HT1080 (cell line): ENCODE results near the gene SFTPA2. TPM values are rescaled to one million over a fixed set of nuclear protein-coding genes. Genes with fewer than 3 reads are reported as not detected.
"Not testable (repeated sequence)": the region's sequence is repeated elsewhere in the genome, so short reads cannot be mapped to it uniquely, and the experiment has no call there.

Experiments used
- DNase-seq: peaks from one replicate; pipeline ENCODE4 v3.0.0-alpha.2; 2015; ENCODE audit warnings: low read depth
- total RNA-seq: library from RNA; depleted of rRNA; stranded (reverse); fragments of >200 nt; shearing (Covaris generic); gene quantifications from 2 replicates; pipeline ENCODE4 v1.2.3, GENCODE V29; 2014

Gene SFTPA2
- total RNA-seq, 1 experiment from 2014 or later = not detected

GRCh38 chr10:79561257-79561656, 1.1 kb upstream of the SFTPA2 start:
- no peak for DNase-seq

GRCh38 chr10:79559726-79560125, 481 bp downstream of the SFTPA2 start:
- DNase-seq = peak; percentile 55

DNA sequence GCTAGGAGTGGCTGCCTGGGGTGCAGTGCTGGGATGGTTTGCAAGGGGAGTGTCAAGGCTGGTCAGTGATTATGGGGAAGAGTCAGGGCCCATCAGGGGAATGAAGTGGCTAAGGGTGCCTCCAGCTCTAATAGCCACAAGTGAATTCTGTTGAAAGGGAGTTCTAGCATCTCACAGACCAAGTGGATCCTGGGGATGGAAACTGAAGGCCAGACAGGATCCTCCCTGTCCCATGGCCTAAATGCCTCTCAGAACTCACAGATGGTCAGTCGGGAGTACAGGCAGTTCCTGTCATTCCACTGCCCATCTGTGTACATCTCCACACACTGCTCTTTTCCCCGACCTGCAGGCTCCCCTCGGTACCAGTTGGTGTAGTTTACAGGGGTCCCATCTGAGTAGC, 3.2 kb downstream of the SFTPA2 start:
- DNase-seq = not testable (repeated sequence)

DNA sequence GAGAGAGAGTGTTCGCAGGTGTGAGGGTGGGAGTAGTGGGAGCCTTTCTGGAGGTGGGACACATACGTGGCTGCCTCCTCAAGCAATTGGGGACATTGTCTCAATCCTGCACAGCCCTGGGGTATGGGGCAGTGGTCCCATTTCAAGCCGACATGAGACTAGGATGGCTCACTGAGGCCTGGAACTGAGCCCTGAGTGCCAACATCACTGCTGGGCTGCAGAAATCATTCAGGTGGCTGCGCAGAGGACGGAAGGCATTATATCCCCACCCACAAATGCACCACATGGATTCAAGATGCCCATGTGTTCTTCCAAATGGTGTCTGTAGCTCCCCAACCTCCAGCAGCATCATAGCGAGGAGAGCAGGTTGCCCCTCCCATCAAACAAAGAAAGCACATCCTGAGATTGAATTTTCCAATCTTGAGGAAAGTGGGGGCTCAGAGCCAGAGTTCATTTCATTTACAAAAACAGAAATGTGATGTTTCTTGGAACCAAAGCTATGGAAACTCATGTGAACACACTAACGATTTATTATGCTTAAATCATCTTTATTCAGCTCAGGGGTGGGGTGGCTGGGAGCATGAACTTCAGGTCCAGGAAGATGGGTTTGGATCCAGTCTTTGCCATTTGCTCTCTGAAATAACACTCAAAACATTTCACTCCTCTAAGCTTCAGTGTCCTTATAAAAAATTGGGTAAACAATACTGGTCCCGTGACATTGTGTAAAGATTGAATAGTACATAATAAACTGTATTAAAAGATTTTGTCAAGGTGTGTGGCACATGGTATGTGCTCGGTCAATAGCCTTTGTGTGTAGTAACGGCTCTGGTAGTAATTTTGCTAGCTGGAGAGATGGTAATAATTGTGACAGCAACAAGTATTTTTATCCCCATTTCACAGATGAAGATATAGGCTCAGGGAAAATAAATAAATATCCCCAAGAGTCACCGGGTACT, 4.6 kb downstream of the SFTPA2 start:
- no peak for DNase-seq

DNA sequence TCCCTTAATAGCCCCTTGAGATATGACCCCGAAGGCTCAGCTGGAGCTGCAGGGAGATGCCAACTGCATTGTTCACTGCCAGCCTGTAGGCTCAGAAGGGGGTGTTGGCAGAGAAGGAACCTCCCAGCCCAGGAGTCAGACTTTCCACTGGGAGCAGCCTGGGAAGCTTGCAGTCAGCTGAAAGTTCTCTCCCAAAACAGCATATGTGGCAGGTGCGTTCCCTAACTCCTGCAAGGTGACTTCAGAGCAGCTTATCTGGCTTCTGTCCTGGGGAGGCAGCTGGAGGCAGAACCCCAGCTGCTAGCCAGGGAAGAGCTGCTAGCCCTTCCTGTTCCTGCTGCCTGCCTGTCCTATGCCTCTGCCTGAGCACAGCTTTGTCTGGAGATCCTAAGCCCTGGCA, 8.1 kb downstream of the SFTPA2 start:
- DNase-seq = no peak

- DNase-seq = no peak
These were observed 12.2 kb downstream of the SFTPA2 start for GRCh38 chr10:79547973-79548372.

DNA sequence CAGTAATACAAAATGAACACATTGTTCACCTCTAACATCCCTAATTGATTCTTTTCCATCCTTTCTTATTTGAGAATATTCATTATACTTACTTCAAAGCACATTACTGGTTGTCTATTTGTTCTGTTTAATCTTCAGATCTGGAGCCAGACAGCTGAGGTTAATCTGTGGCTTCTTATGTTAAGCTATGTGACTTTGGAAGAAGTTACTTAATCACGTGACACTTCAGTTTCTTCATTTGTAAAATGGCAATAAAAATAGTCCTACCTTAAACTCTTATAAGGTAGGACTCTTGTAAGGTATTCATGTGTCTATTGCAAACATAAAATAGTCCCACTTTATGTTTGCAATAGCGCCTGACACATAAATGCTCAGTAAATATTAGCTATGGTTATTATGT, 13.1 kb downstream of the SFTPA2 start:
- not testable (repeated sequence) for DNase-seq

- DNase-seq = not testable (repeated sequence)
These were observed 15.1 kb downstream of the SFTPA2 start for GRCh38 chr10:79544926-79545659.

DNA sequence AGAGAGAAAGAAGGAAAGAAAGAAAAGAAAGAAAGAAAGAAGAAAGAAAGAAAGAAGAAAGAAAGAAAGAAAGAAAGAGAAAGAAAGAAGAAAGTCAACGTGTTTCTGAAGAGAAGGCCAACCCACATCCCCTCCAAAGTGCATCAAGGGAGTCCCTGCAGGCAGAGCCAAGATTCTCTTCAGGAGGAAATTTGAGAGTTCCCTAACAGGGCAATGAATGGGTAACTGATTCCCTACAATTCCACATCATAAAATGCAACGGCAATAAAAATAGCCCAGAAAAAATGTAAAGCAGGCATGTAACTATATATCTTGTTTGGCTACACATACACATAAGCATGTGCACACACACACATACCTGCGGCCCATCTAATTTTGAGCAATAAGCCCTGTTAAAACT, 15.8 kb downstream of the SFTPA2 start:
- not testable (repeated sequence) for DNase-seq

DNA sequence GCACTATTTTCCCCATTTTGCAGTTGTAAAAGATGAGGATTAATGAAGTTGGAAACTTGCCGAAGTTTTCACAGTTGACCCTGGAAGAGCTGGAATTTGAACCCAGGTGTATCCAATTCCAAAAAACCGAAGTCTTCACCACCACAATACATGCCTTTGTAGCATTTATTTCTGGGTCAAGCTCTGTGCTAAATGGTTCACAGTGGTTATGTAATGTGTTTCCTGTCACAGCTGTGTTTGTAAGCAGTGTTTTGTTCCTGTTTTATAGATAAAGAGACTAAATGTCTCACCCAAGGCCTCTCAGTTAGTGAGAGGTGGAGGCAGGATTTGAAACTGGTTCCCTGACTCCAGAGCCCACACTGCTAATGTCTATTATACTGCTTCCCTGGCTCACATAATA, 17.6 kb downstream of the SFTPA2 start:
- DNase-seq = no peak

- DNase-seq = not testable (repeated sequence)
These were observed 19.3 kb downstream of the SFTPA2 start for GRCh38 chr10:79540930-79541329.

GRCh38 chr10:79538311-79538710, 21.9 kb downstream of the SFTPA2 start:
- DNase-seq = not testable (repeated sequence)

DNA sequence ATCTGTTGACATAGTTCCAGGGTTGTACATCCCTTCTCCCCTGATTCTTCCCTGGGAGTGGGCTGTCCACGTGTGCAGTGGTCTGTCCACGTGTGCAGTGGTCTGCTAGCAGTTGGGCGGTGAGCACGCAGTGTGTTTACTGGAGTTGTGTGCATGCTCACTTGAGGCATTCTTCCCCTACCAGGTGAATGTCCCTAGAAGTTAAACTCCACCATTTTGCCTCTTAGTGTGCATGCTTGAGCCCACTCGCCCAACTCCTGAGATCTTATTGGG, 26.4 kb downstream of the SFTPA2 start:
- not testable (repeated sequence) for DNase-seq

GRCh38 chr10:79533142-79533902, 26.9 kb downstream of the SFTPA2 start:
- DNase-seq = not testable (repeated sequence)

GRCh38 chr10:79528261-79528660, 31.9 kb downstream of the SFTPA2 start:
- DNase-seq = not testable (repeated sequence)

GRCh38 chr10:79525049-79525710, 35.0 kb downstream of the SFTPA2 start:
- DNase-seq = not testable (repeated sequence)

GRCh38 chr10:79523157-79523853, 36.9 kb downstream of the SFTPA2 start:
- not testable (repeated sequence) for DNase-seq

DNA sequence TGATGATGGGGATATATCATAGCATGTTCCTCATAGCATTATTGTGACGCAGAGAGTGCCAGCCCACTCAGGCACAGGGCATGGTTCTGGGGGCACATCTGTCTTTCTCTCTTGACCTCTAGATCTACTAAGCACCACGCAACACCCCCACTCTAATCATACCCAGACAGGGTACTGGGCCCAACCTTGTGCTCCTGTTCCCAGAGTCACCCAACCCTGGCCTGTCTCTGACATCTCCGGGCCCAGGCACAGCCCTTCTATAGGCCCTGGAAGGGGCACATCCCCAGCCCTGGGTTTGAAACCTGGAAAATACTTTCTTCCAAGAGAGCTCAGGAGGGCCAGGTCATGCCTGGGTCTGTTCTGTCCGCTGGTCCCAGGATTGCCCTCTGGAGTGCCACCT, 37.7 kb downstream of the SFTPA2 start:
- not testable (repeated sequence) for DNase-seq

GRCh38 chr10:79521751-79522150, 38.5 kb downstream of the SFTPA2 start:
- DNase-seq = not testable (repeated sequence)

- not testable (repeated sequence) for DNase-seq
These were observed 42.6 kb downstream of the SFTPA2 start for GRCh38 chr10:79517567-79517966.
